HepG2 (cell line): Measurements from ENCODE around the gene USP10. TPM values are rescaled to one million over a fixed set of nuclear protein-coding genes. Genes with fewer than 3 reads are reported as not detected.

Experiments
- ASH2L ChIP-seq: fragments of 300-600, 200-600 bp; sonication (generic); IDR thresholded peaks from 2 replicates; pipeline ENCODE4 v1.7.0; 2017; ENCODE audit warnings: low read depth, mild to moderate bottlenecking, moderate library complexity, mixed read lengths, low read length; ENCODE audit not compliant: insufficient read length
- FOXC1 ChIP-seq: sonication (generic); formaldehyde crosslinking; IDR thresholded peaks from 2 replicates; pipeline ENCODE4 v1.8.0; 2022; ENCODE audit warnings: mild to moderate bottlenecking, missing genetic modification reagents, borderline replicate concordance
- JUND ChIP-seq: sonication (generic); formaldehyde crosslinking; IDR thresholded peaks from 2 replicates; pipeline ENCODE4 v1.8.0; 2022; ENCODE audit warnings: mild to moderate bottlenecking, missing genetic modification reagents
- ONECUT2 ChIP-seq: sonication (generic); formaldehyde crosslinking; IDR thresholded peaks from 2 replicates; pipeline ENCODE4 v1.4.0; 2020; ENCODE audit warnings: missing genetic modification reagents
- PITX1 ChIP-seq: sonication (generic); formaldehyde crosslinking; IDR thresholded peaks from 2 replicates; pipeline ENCODE4 v1.5.1; 2020; ENCODE audit warnings: mild to moderate bottlenecking, missing genetic modification reagents
- RAD51 ChIP-seq: fragments of 450-650 bp; IDR thresholded peaks from 2 replicates; pipeline ENCODE4 v1.6.1; 2016; ENCODE audit warnings: borderline replicate concordance
- SALL1 ChIP-seq: sonication (generic); formaldehyde crosslinking; IDR thresholded peaks from 2 replicates; pipeline ENCODE4 v1.8.0; 2022; ENCODE audit warnings: mild to moderate bottlenecking, missing genetic modification reagents
- TOPORS ChIP-seq: sonication (generic); formaldehyde crosslinking; IDR thresholded peaks from 2 replicates; pipeline ENCODE4 v1.8.0; 2023; ENCODE audit warnings: mild to moderate bottlenecking, missing genetic modification reagents
- U2AF2 ChIP-seq: fragments of 200-400 bp; formaldehyde crosslinking; IDR thresholded peaks from 2 replicates; pipeline ENCODE4 v1.6.1; 2017; ENCODE audit warnings: low read depth, mild to moderate bottlenecking, low read length
- XRCC5 ChIP-seq: fragments of 200-400 bp; formaldehyde crosslinking; optimal IDR thresholded peaks from 2 replicates; pipeline ENCODE3; 2017; ENCODE audit warnings: mild to moderate bottlenecking, low read length
- ZFP1 ChIP-seq: IDR thresholded peaks from 2 replicates; pipeline ENCODE4 v1.6.1; 2016
- ZNF329 ChIP-seq: sonication (generic); formaldehyde crosslinking; IDR thresholded peaks from 2 replicates; pipeline ENCODE4 v1.9.0; 2021; ENCODE audit warnings: low read depth, mild to moderate bottlenecking, missing genetic modification reagents
- ZNF543 ChIP-seq: sonication (generic); formaldehyde crosslinking; IDR thresholded peaks from 2 replicates; pipeline ENCODE4 v1.4.0; 2020; ENCODE audit warnings: mild to moderate bottlenecking, missing genetic modification reagents
- ZNF746 ChIP-seq: sonication (generic); formaldehyde crosslinking; IDR thresholded peaks from 2 replicates; pipeline ENCODE4 v1.8.0; 2022; ENCODE audit warnings: mild to moderate bottlenecking, missing genetic modification reagents
- ZNF749 ChIP-seq: sonication (generic); formaldehyde crosslinking; IDR thresholded peaks from 2 replicates; pipeline ENCODE4 v1.8.0; 2022; ENCODE audit warnings: mild to moderate bottlenecking, missing genetic modification reagents, moderate library complexity, borderline replicate concordance
- ZNF780A ChIP-seq: sonication (generic); formaldehyde crosslinking; IDR thresholded peaks from 2 replicates; pipeline ENCODE4 v1.8.0; 2022; ENCODE audit warnings: mild to moderate bottlenecking, missing genetic modification reagents, moderate library complexity
- polyA plus RNA-seq, 8 experiments: library from polyadenylated mRNA; depleted of rRNA in 3 of 8; stranded (reverse) in 7 of 8; unstranded in 1 of 8; fragments of >200 nt; fragmentation: Illumina TruSeq in 4 of 8; extraction: Trizol in 4 of 8; gene quantifications; 2 replicates each; pipeline versions ENCODE4 v1.2.1 to v1.2.3, GENCODE V29; 2011 to 2016; ENCODE audit warnings: low read depth in 4 of 8, missing spikeins in 1 of 8, mixed read lengths in 1 of 8; ENCODE audit not compliant: insufficient read depth in 1 of 8
- total RNA-seq, 5 experiments: library from RNA; depleted of rRNA; stranded (reverse); fragments of >200 nt; fragmentation: Illumina TruSeq; extraction: Trizol; gene quantifications; 2 replicates each; pipeline ENCODE4 v1.2.3, GENCODE V29; 2016; ENCODE audit warnings: low read depth in 1 of 5
- TF ChIP-seq, protein P1 (sequence below): sonication (generic); formaldehyde crosslinking; IDR thresholded peaks from 2 replicates; pipeline ENCODE4 v1.5.0; 2020; ENCODE audit warnings: mild to moderate bottlenecking, missing genetic modification reagents
- TF ChIP-seq, protein P2 (sequence below): sonication (generic); formaldehyde crosslinking; IDR thresholded peaks from 2 replicates; pipeline ENCODE4 v1.5.1; 2020; ENCODE audit warnings: mild to moderate bottlenecking, missing genetic modification reagents
- TF ChIP-seq, protein P3 (sequence below): sonication (generic); formaldehyde crosslinking; IDR thresholded peaks from 2 replicates; pipeline ENCODE4 v1.4.0; 2020; ENCODE audit warnings: missing genetic modification reagents
- TF ChIP-seq, protein P4 (sequence below): IDR thresholded peaks from 2 replicates; pipeline ENCODE4 v1.6.1; 2016; ENCODE audit warnings: mild to moderate bottlenecking, missing biosample characterization, missing genetic modification reagents

Gene USP10
- total and polyA plus RNA-seq, 2 of the 13 experiments (the other 11 are each of a cell fraction or from before 2014, with no cell fraction given) = 79.1 to 122 TPM

DNA sequence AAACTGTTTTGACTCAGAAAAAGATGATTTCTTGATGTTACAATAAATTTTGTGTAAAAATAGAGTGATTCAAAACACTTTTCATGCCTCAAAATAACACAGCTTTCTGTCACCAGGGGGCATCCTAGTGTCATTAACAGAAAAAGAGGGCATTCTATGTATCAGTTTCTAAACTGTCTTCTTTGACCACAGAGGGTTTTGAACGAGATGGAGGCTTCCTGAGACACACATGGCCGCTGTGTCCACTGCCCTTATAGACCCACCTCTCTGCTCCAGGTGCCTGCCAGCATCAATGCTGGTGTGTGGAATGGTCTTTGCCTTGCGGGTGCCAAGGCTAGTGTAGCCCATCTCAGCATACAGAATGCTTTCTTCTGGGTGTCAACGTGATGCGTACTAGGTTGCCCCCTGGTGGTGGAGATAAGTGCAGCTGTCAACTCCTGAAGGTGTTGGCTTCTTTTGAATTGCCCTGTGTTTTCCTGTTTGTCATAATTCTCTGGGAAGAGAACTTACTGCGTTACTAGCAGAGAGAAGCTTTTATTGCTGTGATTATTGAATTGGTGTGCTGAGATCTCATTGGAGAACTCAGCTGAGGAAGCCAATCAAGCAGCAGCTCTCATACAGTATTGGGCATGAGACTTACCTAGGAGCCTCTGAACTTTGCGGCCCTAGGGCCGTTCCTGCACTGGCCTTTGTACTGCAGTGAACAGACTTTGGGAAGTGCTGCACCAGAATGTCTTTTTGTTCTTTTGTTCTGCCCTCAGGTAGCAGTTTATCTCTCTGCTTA lies 38.6 kb downstream of the USP10 start (continued):
- TF ChIP-seq TOPORS (CRISPR knock-in tag) (no peak), ASH2L (peak; percentile 46), ZNF746 (no peak), XRCC5 (peak; percentile 93), RAD51 (no peak), U2AF2 (no peak), PITX1 (peak; percentile 24; the same call in 1 of the 2 replicates), JUND (CRISPR knock-in tag) (no peak), SALL1 (CRISPR knock-in tag) (peak; percentile 53), FOXC1 (CRISPR knock-in tag) (peak; percentile 60; the same call in 1 of the 2 replicates), ZFP1 (CRISPR knock-in tag) (0 out of 2 replicates have a peak, but pooled peaks have one; percentile 32), ZNF749 (CRISPR knock-in tag) (no peak), ZNF780A (CRISPR knock-in tag) (no peak), ONECUT2 (CRISPR knock-in tag) (no peak), ZNF543 (CRISPR knock-in tag) (no peak), ZNF329 (CRISPR knock-in tag) (no peak)
- TF ChIP-seq, protein P1, sequence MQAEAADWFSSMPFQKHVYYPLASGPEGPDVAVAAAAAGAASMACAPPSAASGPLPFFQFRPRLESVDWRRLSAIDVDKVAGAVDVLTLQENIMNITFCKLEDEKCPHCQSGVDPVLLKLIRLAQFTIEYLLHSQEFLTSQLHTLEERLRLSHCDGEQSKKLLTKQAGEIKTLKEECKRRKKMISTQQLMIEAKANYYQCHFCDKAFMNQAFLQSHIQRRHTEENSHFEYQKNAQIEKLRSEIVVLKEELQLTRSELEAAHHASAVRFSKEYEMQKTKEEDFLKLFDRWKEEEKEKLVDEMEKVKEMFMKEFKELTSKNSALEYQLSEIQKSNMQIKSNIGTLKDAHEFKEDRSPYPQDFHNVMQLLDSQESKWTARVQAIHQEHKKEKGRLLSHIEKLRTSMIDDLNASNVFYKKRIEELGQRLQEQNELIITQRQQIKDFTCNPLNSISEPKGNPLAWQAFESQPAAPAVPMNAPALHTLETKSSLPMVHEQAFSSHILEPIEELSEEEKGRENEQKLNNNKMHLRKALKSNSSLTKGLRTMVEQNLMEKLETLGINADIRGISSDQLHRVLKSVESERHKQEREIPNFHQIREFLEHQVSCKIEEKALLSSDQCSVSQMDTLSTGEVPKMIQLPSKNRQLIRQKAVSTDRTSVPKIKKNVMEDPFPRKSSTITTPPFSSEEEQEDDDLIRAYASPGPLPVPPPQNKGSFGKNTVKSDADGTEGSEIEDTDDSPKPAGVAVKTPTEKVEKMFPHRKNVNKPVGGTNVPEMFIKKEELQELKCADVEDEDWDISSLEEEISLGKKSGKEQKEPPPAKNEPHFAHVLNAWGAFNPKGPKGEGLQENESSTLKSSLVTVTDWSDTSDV (CRISPR knock-in tag) = no peak
- TF ChIP-seq, protein P2, sequence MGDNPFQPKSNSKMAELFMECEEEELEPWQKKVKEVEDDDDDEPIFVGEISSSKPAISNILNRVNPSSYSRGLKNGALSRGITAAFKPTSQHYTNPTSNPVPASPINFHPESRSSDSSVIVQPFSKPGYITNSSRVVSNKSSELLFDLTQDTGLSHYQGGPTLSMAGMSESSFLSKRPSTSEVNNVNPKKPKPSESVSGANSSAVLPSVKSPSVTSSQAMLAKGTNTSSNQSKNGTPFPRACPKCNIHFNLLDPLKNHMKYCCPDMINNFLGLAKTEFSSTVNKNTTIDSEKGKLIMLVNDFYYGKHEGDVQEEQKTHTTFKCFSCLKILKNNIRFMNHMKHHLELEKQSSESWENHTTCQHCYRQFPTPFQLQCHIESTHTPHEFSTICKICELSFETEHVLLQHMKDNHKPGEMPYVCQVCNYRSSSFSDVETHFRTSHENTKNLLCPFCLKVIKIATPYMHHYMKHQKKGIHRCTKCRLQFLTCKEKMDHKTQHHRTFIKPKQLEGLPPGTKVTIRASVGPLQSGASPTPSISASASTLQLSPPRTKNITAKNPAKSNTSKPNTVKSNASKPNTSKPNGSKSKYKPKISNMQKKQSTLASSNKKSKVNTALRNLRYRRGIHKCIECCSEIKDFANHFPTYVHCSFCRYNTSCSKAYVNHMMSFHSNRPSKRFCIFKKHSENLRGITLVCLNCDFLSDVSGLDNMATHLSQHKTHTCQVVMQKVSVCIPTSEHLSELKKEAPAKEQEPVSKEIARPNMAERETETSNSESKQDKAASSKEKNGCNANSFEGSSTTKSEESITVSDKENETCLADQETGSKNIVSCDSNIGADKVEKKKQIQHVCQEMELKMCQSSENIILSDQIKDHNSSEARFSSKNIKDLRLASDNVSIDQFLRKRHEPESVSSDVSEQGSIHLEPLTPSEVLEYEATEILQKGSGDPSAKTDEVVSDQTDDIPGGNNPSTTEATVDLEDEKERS (CRISPR knock-in tag) = peak; percentile 68; the same call in 1 of the 2 replicates
- TF ChIP-seq, protein P3, sequence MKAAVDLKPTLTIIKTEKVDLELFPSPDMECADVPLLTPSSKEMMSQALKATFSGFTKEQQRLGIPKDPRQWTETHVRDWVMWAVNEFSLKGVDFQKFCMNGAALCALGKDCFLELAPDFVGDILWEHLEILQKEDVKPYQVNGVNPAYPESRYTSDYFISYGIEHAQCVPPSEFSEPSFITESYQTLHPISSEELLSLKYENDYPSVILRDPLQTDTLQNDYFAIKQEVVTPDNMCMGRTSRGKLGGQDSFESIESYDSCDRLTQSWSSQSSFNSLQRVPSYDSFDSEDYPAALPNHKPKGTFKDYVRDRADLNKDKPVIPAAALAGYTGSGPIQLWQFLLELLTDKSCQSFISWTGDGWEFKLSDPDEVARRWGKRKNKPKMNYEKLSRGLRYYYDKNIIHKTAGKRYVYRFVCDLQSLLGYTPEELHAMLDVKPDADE (CRISPR knock-in tag) = no peak
- TF ChIP-seq, protein P4, sequence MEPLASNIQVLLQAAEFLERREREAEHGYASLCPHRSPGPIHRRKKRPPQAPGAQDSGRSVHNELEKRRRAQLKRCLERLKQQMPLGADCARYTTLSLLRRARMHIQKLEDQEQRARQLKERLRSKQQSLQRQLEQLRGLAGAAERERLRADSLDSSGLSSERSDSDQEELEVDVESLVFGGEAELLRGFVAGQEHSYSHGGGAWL (CRISPR knock-in tag) = no peak; the same call in 1 of the 2 replicates
